T47D (cell line): ENCODE results near the gene SRPK1.
"Not testable (repeated sequence)": the region's sequence is repeated elsewhere in the genome, so short reads cannot be mapped to it uniquely, and the experiment has no call there.

ENCODE experiments used
- DNase-seq, 2 experiments: peaks; one replicate each; pipeline versions ENCODE4 v3.0.0 to v3.0.0-alpha.2; 2011 to 2012; ENCODE audit warnings: low read depth in 1 of 2, low spot score in 1 of 2
- JUND ChIP-seq: IDR thresholded peaks from 2 replicates; pipeline ENCODE4 v1.6.1; 2012; ENCODE audit warnings: low read depth
- in situ Hi-C: cut with HindIII; loops from 2 replicates; pipeline ENCODE4 v1.10.0; 2016; ENCODE audit warnings: low sequenced_read_pairs, low pct_unique_long_range_greater_than_20kb

Gene SRPK1

GRCh38 chr6:35924146-35924545, 3.2 kb upstream of the SRPK1 start:
- DNase-seq, result no peak
- in situ Hi-C loops, result no loop called here
- no peak for TF ChIP-seq JUND

GRCh38 chr6:35922139-35922554, 1.2 kb upstream of the SRPK1 start:
- in situ Hi-C loops, result no loop called here
- TF ChIP-seq JUND, result no peak
- no peak for DNase-seq

GRCh38 chr6:35919827-35920751, 809 bp downstream of the SRPK1 start:
- no peak for TF ChIP-seq JUND
- in situ Hi-C loops, result no loop called here
- DNase-seq, result peak in 1 of 2 experiments; percentile 64

GRCh38 chr6:35919085-35919826, 1.6 kb downstream of the SRPK1 start:
- DNase-seq, result no peak
- no peak for TF ChIP-seq JUND
- in situ Hi-C loops, result no loop called here

DNA sequence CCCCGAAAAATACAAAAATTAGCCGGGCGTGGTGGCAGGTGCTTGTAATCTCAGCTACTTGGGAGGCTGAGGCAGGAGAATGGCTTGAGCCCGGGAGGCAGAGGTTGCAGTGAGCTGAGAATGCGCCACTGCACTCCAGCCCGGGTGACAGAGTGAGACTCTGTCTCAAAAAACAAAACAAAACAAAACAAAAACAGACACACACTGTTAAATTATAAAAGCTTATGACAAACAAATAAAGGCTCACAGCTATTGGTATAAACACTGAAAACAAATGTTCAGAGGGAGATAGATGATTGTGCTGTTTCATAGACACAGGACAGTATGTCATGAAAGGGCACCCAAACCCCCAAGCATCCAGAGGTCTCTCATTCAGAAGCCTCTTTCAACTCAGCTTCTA, 4.0 kb downstream of the SRPK1 start:
- DNase-seq, in situ Hi-C loops: not testable (repeated sequence)

DNA sequence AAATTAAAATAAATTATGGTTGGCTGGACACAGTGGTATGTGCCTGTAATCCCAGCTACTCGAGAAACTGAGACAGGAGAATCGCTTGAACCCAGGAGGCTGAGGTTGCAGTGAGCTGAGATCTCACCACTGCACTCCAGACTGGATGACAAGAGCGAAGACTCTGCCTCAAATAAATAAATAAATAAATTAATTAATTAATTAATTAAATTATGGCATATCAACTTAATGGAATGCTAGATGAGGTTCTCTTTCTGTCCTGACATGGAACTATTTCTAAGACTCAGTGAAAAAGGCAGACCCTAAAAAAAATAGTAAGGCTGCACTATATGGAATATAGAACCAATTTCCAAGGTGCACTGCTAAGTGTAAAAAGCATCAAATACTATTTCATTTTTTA, 4.8 kb downstream of the SRPK1 start:
- no peak for DNase-seq
- in situ Hi-C loops, result no loop called here
- no peak for TF ChIP-seq JUND

DNA sequence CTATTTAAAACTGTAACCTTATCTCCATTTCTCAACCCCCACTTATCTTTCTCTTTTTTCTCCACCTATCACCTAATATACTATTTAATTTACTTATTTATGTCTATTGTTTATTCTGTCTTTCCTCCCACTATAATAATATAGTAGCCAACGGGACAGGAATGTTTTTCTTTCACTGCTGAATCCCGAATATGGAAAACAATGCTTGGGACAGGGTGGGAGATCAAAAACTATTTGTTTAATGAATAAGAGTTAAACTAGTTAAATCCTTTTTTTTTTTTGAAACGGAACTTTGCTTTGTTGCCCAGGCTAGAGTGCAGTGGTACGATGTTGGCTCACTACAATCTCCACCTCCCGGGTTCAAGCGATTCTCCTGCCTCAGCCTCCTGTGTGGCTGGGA, 6.4 kb downstream of the SRPK1 start:
- in situ Hi-C loops, result no loop called here
- no peak for TF ChIP-seq JUND
- no peak for DNase-seq

GRCh38 chr6:35911871-35912653, 8.8 kb downstream of the SRPK1 start:
- in situ Hi-C loops, result no loop called here

DNA sequence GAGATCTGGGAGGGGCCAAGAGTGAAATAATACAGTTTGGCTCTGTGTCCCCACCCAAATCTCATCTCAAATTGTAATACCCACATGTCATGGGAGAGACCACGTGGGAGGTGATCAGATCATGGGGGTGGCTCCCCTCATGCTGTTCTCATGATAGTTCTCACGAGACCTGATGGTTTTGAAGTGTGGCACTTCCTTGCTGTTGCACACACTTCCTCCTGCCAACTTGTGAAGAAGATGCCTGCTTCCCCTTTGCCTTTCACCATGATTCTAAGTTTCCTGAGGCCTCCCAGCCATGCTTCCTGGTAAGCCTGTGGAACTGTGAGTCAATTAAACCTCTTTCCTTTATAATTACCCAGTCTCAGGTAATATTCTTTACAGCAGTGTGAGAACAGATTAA, 11.3 kb downstream of the SRPK1 start:
- in situ Hi-C loops, result not testable (repeated sequence)

More at GRCh38 chr6:35911871-35912653, 8.8 kb downstream of the SRPK1 start:
- no peak for DNase-seq
- no peak for TF ChIP-seq JUND

DNA sequence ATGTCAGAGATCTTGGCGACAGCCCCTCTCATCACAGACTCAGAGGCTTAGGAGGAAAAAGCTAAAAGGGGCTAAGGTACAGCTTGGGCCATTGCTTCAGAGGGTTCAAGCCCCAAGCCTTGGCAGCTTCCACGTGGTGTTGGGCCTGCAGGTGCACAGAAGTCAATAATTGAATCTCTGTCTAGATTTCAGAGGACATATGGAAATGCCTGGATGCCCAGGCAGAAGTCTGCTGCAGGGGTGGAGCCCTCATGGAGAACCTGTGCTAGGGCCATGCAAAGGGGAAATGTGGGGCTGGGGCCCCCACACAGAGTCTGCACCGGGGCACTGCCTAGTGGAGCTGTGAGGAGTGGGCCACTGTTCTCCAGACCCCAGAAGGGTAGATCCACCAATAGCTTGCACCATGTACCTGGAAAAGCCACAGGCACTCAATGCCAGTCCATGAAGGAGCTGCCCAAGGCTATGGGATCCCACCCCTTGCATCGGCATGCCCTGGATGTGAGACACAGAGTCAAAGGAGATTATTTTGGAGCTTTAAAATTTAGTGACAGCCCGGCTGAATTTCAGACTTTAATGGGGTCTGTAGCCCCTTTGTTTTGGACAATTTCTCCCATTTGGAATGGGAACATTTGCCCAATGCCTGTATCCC, 12.0 kb downstream of the SRPK1 start:
- in situ Hi-C loops, DNase-seq: not testable (repeated sequence)

More for the DNA sequence above, 11.3 kb downstream of the SRPK1 start:
- DNase-seq, result not testable (repeated sequence)

GRCh38 chr6:35907750-35908149, 13.1 kb downstream of the SRPK1 start:
- TF ChIP-seq JUND, result no peak
- in situ Hi-C loops, result no loop called here
- DNase-seq, result no peak

GRCh38 chr6:35906499-35906846, 14.4 kb downstream of the SRPK1 start:
- DNase-seq, result no peak
- TF ChIP-seq JUND, result no peak
- in situ Hi-C loops, result no loop called here
